ENCODE results near the gene C17orf75.
"Not testable (repeated sequence)": the region's sequence is repeated elsewhere in the genome, so short reads cannot be mapped to it uniquely, and the experiment has no call there.

The C17orf75 gene

DNA sequence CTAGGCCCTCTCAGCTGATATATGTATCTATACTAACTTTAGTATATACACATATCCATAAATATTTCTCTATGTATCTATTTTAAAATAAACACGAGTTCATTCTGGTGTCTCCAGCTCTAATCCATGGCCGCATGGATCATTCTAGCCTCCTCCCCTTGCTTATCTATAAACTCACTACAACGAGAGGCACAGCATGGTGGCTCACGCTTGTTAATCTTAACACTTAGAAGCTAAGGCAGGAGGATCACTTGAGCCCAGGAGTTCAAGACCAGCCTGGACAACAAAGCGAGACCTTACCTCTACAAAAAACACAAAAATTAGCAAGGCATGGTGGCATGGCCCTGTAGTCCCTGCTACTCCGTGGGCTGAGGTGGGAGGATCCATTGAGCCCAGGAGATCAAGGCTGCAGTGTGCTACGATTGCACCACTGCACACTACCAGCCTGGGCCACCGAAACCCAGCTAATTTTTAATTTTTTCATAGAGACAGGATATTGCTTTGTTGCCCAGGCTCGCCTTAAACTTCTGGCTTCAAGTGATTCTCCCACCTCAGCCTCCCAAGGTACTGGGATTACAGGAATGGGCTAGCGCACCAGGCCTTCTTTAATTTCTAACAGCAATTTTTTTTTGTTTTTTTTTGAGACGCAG, 4.1 kb upstream of the C17orf75 start:
- DNase-seq, result no peak

DNA sequence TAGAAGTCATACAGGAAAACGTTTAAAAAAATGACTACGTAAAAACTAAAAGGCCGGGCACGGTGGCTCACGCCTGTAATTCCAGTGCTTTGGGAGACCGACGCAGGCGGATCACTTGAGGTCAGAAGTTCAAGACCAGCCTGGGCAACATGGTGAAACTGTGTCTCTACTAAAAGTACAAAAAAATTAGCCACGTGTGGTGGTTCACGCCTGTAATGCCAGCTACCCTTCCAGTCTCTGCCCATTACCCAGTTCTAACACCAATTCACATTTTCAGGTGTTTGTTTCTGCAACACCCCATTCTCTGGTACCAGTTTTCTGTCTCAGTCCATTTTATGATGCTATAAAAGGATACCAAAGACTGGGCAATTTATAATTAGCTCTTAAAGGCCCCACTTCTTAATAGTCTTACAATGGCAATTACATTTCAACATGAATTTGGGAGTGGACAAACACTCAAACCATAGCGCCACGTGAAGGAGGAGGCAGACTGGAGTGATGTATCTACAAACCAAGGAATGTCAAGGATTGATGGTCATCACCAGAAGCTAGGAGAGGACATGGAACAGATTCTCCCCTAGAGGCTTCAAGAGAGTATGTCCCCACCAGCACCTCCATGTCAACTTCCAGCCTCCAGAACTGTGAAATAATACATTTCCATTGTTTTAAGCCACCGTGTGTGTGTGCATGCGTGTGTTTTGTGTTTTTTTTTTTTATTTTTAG, 791 bp upstream of the C17orf75 start:
- DNase-seq, result no peak

- DNase-seq, result peak in 13 of 51 donors; percentile 5 to 72 (median 17)
Measured at GRCh38 chr17:32341141-32341856, 674 bp downstream of the C17orf75 start.

DNA sequence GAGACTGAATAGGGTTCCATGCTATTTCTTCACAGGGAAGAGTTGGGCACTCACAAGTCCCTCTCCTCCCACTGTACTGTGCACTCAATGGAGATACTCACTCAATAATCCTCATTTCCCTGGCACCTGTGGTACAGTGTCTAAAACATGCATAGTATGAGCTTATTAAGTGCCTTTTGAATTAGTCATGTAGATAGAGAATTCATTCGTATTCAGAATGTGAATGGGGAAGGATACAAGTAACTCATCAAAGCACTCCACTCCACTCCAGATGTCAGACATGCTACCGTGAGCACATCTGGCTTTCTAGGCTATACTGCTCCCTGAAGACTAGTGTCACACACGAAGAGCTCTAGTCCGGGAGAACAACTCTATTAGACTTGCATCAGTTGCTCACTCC, 6.3 kb downstream of the C17orf75 start:
- no peak for DNase-seq

DNA sequence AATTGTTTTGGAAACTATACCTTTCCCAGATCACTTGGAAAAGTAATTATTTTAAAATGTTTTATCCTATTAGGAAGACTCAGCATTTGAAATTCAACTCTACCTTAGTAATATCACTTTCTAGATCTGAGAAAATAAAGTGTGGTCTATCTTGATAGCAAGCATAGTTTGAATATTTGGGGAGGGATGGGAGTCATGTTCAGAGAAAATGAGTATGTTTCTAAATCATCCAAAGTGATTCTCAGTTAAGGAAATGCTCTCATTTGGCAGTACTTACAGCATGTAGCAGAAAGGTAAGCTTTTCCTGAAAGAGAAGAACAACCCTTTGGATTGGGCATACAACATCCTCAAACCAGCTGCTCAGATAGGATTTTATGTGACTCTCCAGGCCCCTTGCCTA, 6.9 kb downstream of the C17orf75 start:
- no peak for DNase-seq

- no peak for DNase-seq
Measured at GRCh38 chr17:32333187-32333586, 8.8 kb downstream of the C17orf75 start.

GRCh38 chr17:32331243-32332040, 10.5 kb downstream of the C17orf75 start:
- no peak for DNase-seq

GRCh38 chr17:32330147-32330546, 11.8 kb downstream of the C17orf75 start:
- no peak for DNase-seq

GRCh38 chr17:32327911-32328310, 14.1 kb downstream of the C17orf75 start:
- no peak for DNase-seq

DNA sequence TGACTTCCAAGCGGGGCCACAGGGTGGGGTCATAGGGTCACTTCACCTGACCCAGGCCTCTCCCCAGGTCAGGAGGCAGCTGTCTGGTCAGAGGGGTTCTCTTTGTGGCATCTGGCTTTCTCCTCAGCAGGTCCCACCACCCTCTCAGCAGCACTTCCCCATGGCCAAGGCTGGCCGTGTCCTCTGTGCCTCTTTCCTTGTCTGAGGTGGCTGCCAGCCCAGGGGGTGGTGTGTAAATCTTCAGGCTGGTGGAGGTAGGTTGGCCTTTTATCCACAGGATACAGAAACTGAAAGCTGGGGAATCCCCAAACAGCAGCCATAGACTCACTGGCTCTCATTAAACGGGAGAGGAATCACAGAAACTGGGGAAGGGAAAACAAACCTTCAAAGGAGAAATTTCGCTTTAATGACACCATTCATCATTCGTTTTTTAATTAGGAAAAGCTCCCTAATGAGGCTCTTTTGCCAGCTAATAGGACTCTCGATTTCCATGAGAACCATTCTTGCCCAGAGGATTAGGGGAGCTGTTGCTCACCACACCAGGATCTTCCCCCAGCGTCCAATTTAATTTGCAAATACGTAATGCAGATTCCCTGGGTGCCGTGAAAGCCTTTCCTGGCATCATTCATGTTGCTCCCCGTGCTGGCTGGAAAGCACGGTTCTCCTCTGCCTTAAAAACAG, 18.0 kb downstream of the C17orf75 start:
- DNase-seq, result peak in 11 of 51 donors; percentile 5 to 24 (median 13)

DNA sequence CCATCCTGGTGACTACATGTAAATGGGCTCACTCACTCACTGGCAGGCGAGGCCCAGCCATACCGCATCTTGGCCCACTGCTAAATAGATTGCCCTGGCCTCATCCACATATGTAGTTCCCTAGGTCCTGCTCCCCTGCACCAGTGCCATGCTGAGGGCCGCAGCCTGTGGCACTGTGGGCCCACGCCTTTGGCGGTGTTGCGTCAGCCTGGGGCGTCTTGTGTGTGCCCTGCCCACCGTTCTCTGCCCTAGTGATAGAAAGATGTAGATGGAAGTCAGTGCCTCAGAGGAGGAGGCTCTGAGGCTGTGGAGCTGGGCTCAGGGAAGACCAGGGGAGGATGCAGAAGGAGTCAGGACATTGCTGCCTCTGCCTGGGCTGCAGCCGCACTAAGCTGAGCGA, 18.9 kb downstream of the C17orf75 start:
- DNase-seq, result no peak

DNA sequence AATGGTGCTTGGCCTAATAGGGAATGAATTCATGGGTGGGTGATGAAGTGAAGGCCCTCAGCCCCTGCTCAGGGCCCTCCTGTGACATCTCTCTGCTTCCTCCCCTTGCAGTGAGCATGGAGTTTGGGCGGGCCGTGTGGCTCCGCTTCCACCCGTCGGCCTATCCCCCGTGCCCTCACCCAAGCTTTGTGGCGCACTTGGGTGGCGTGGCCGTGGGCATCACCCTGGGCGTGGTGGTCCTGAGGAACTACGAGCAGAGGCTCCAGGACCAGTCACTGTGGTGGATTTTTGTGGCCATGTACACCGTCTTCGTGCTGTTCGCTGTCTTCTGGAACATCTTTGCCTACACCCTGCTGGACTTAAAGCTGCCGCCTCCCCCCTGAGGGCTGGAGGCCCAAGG, 21.1 kb downstream of the C17orf75 start:
- DNase-seq, result no peak

DNA sequence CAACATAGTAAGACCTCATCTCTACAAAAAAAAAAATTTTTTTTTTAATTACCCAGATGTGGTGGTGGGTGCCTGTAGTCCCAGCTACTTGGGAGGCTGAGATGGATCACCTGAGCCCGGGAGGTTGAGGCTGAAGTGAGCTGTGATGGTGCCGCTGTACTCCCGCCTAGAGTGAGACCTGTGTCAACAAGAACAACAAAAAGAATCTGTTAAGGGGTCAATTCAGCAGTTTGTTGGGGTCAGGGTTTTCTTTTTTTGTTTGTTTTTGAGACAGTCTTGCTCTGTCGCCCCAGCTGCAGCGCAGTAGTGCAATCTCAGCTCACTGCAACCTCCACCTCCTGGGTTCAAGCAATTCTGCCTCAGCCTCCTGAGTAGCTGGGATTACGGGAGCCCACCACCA, 21.9 kb downstream of the C17orf75 start:
- DNase-seq, result not testable (repeated sequence)

GRCh38 chr17:32319548-32319905, 22.4 kb downstream of the C17orf75 start:
- DNase-seq, result peak in 43 of 51 donors; percentile 6 to 77 (median 42)

DNA sequence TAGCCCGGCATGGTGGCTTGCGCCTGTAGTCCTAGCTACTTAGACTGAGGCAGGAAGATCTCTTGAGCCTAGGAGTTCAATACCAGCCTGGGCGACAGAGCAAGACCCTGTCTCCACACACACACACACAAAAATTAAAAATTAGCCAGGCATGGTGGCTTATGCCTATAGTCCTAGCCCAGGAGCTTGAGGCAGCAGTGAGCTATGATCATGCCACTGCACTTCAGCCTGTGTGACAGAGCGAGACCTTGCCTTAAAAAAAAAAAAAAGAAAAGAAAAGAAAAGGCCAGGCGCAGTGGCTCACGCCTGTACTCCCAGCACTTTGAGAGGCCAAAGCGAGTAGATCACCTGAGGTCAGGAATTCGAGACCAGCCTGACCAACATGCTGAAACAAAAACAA, 23.9 kb downstream of the C17orf75 start:
- no peak for DNase-seq

DNA sequence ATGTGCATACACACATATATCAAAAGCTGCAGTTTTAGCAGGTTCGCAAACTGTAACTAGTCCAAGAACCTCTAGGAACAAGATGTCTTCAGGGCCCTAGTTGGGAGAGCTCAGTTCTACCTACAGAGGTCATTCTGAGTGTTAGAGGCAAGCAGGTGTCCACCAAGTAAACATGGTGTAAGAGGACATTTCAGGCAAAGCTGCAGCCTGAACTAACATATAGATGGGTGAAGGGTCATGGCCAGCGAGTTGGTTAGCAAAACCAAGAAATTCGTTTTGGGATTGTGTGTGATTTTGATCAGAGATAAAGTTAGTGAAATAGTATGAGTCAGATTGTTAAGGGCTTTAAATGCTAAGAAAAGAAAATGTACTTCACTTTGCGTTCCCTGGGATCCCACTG, 24.6 kb downstream of the C17orf75 start:
- no peak for DNase-seq

DNA sequence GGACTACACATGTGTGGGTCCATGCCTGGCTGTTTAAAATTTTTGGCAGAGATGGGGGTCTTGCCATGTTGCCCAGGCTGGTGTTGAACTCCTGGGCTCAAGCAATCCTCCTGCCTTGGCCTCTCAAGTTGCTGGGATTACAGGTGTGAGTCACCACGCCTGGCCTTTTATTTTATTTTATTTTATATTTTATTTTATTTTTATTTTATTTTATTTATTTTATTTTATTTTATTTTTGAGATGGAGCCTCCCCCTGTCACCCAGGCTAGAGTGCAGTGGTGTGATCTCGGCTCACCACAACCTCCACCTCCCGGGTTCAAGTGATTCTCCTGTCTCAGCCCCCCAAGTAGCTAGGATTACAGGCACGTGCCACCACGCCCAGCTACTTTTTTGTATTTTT, 25.3 kb downstream of the C17orf75 start:
- DNase-seq, result not testable (repeated sequence)

- no peak for DNase-seq
Measured at GRCh38 chr17:32315171-32315570, 26.8 kb downstream of the C17orf75 start.

- DNase-seq, result no peak
Measured at GRCh38 chr17:32314636-32315035, 27.3 kb downstream of the C17orf75 start.

GRCh38 chr17:32311028-32311536, 30.9 kb downstream of the C17orf75 start:
- DNase-seq, result peak in 1 of 51 donors; percentile 17

- no peak for DNase-seq
Measured at GRCh38 chr17:32307658-32308057, 34.3 kb downstream of the C17orf75 start.

Data from hypothalamus (tissue), 51 donors.